Caco-2 (cell line): ENCODE measurements around the gene TNKS2. TPM values are rescaled to one million over a fixed set of nuclear protein-coding genes. Genes with fewer than 3 reads are reported as not detected.

Experiments
- BruUV-seq: library from RNA; stranded (reverse); fragments of 400-500 nt; replicated peaks from 2 replicates; lab custom pipeline; 2021; lab: Mats Ljungman, UMichigan
- CTCF ChIA-PET: fragments of 300-600 bp; sonication (Branson Sonifier 250); formaldehyde crosslinking; loops from one replicate; lab custom pipeline; 2022; ENCODE audit warnings: antibody characterized with exemption; lab: Charles Lee
- POLR2A ChIA-PET: fragments of 300-600 bp; sonication (Branson Sonifier 250); formaldehyde crosslinking; loops from one replicate; lab custom pipeline; 2022; ENCODE audit warnings: antibody characterized with exemption; lab: Charles Lee
- DNase-seq, 2 experiments: peaks; one replicate each; pipeline versions ENCODE4 v3.0.0 to v3.0.0-alpha.2; 2020 to 2022
- H3K27me3 ChIP-seq: replicated peaks from 2 replicates; pipeline ENCODE4 v1.6.0; 2011; ENCODE audit warnings: low read length; ENCODE audit not compliant: control insufficient read depth, insufficient read depth
- H3K36me3 ChIP-seq: 2 replicates; pipeline ENCODE4 v1.5.1; 2011; ENCODE audit warnings: low read length; ENCODE audit not compliant: control insufficient read depth, insufficient read depth
- H3K4me1 ChIP-seq: fragments of 250-450 bp; sonication (Bioruptor Pico); 2 replicates; pipeline ENCODE4 v1.5.1; 2020; ENCODE audit warnings: mild to moderate bottlenecking
- H3K4me3 ChIP-seq: 2 replicates; pipeline ENCODE4 v1.5.1; 2011; ENCODE audit warnings: low read depth, mild to moderate bottlenecking, control low read depth, low read length
- H3K9me3 ChIP-seq: fragments of 250-450 bp; sonication (Bioruptor Pico); 2 replicates; pipeline ENCODE4 v1.5.1; 2020; ENCODE audit warnings: mild to moderate bottlenecking, moderate library complexity
- H3K27ac Mint-ChIP-seq: one replicate; pipeline ENCODE4 v1.8.0; 2022; ENCODE audit warnings: mixed read lengths; ENCODE audit not compliant: unreplicated experiment
- H3K27me3 Mint-ChIP-seq: one replicate; pipeline ENCODE4 v1.8.0; 2022; ENCODE audit warnings: mixed read lengths; ENCODE audit not compliant: insufficient read depth, unreplicated experiment
- H3K36me3 Mint-ChIP-seq: one replicate; pipeline ENCODE4 v1.8.0; 2022; ENCODE audit warnings: mild to moderate bottlenecking, mixed read lengths; ENCODE audit not compliant: insufficient read depth, unreplicated experiment
- H3K4me1 Mint-ChIP-seq: one replicate; pipeline ENCODE4 v1.8.0; 2022; ENCODE audit warnings: low read depth, mixed read lengths; ENCODE audit not compliant: unreplicated experiment
- H3K4me3 Mint-ChIP-seq: one replicate; pipeline ENCODE4 v1.8.0; 2022; ENCODE audit warnings: mild to moderate bottlenecking, moderate library complexity, mixed read lengths; ENCODE audit not compliant: unreplicated experiment
- H3K9me3 Mint-ChIP-seq: one replicate; pipeline ENCODE4 v1.8.0; 2022; ENCODE audit warnings: mixed read lengths; ENCODE audit not compliant: unreplicated experiment
- intact Hi-C: fragments of 100-400 bp; cut with micrococcal nuclease; formaldehyde crosslinking; loops from one replicate; pipeline ENCODE4 v1.10.0; 2022; ENCODE audit not compliant: unreplicated experiment
- total RNA-seq: library from RNA; stranded (reverse); gene quantifications from 2 replicates; pipeline ENCODE4 v1.2.3, GENCODE V29; 2022
- TF ChIP-seq, protein P1 (sequence below), 2 experiments: fragments of 200-600 bp in 1 of 2; IDR thresholded peaks; 1 replicate in 1 of 2; 2 replicates in 1 of 2; pipeline versions ENCODE4 v1.5.1 to v1.8.0; 2011 to 2022; ENCODE audit warnings: antibody characterized with exemption in 1 of 2, control low read depth in 1 of 2, inconsistent platforms in 1 of 2, low read depth in 1 of 2, low read length in 1 of 2, mild to moderate bottlenecking in 1 of 2, moderate library complexity in 1 of 2; ENCODE audit not compliant: insufficient read depth in 1 of 2, severe bottlenecking in 1 of 2, unreplicated experiment in 1 of 2

Gene TNKS2
- total RNA-seq, 1 experiment from 2014 or later, result 48.5 TPM

DNA sequence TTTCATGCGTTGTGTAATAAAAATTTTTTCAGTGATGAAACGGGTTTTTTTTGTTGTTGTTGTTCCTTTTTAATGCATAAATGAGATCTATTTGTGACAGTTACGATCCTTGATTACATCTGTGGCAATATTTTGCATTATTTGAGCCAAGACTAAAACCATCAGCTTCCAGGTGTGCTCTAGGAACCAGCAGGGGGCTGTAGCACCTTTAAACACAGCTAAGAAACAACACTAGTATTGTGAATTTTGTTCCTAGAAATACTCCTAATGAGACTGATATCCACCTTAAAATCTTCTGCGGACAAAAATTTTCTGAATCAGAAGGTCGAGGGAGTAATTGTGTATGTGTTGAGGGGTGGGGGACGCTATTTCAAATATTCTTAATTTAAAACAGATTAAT lies 58.4 kb downstream of the TNKS2 start:
- H3K4me3 Mint-ChIP-seq, result no peak overlapping the region
- peak in 1 of 2 experiments; percentile 33 for DNase-seq
- H3K27me3 Mint-ChIP-seq, result no peaks in the 10 kb centered on the region
- Histone ChIP-seq H3K9me3 (no peaks in the 10 kb centered on the region), H3K4me1 (no peaks in the 10 kb centered on the region), H3K36me3 (0 out of 2 replicates have a peak, but pooled peaks cover 2% of the 10 kb centered on the region), H3K27me3 (no peaks in the 10 kb centered on the region), H3K4me3 (no peak overlapping the region)
- no peaks in the 10 kb centered on the region for H3K4me1 Mint-ChIP-seq
- no peaks in the 10 kb centered on the region for H3K9me3 Mint-ChIP-seq
- no peak overlapping the region for H3K27ac Mint-ChIP-seq
- ChIA-PET CTCF (interaction anchor here (1.1 to 1.4 kb wide), 3 partner anchors 31 to 56 kb away, joined by 3 to 11 read pairs (median 3); partner anchors contain the start of gene FGFBP3), POLR2A (interaction anchor here (1.0 kb wide), 1 partner anchor 46 kb away, joined by 3 read pairs; no protein-coding TSS in a partner anchor)
- H3K36me3 Mint-ChIP-seq, result peaks cover 59% of the 10 kb centered on the region
- intact Hi-C loops, result loop anchor here (1.0 to 2.0 kb wide), 4 partner anchors 53 to 578 kb away; partner anchors contain the start of gene FGFBP3
- TF ChIP-seq, protein P1, sequence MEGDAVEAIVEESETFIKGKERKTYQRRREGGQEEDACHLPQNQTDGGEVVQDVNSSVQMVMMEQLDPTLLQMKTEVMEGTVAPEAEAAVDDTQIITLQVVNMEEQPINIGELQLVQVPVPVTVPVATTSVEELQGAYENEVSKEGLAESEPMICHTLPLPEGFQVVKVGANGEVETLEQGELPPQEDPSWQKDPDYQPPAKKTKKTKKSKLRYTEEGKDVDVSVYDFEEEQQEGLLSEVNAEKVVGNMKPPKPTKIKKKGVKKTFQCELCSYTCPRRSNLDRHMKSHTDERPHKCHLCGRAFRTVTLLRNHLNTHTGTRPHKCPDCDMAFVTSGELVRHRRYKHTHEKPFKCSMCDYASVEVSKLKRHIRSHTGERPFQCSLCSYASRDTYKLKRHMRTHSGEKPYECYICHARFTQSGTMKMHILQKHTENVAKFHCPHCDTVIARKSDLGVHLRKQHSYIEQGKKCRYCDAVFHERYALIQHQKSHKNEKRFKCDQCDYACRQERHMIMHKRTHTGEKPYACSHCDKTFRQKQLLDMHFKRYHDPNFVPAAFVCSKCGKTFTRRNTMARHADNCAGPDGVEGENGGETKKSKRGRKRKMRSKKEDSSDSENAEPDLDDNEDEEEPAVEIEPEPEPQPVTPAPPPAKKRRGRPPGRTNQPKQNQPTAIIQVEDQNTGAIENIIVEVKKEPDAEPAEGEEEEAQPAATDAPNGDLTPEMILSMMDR (IDR thresholded peaks at IDR 0.05; ENCODE audit: insufficient read depth in 1 of 2, low read depth in 1 of 2, low read length in 1 of 2, severe bottlenecking in 1 of 2, unreplicated experiment in 1 of 2), result peak; percentile 37 to 77
- BruUV-seq, result no TSS peak

DNA sequence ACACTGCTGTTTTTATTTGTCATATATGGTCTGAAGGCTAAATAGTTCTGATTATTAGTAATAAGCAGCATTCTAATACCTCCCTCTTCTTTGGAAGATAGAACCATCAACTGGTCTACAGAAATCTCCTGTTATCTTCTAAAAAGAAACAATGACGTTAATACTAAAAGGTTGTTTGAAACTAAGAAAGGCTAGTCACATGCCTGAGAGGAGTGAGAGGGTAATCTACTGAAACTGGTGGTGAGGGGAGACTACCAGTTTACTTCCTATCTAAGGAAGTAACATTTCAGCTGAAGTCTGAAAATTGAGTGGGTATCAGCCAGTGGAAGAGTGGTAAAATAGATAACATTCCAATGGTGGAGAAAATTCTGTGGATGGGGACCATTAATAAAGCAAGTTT lies 62.7 kb downstream of the TNKS2 start:
- H3K36me3 ChIP-seq, result no peaks in the 10 kb centered on the region

GRCh38 chr10:91864099-91864498 lies 65.9 kb downstream of the TNKS2 start:
- Histone ChIP-seq H3K27me3 (no peaks in the 10 kb centered on the region), H3K36me3 (no peaks in the 10 kb centered on the region), H3K9me3 (no peaks in the 10 kb centered on the region), H3K4me3 (no peak overlapping the region), H3K4me1 (no peaks in the 10 kb centered on the region)
- ChIA-PET POLR2A (no interaction called here), CTCF (no interaction called here)
- intact Hi-C loops, result no loop called here
- Mint-ChIP-seq H3K27me3 (no peaks in the 10 kb centered on the region), H3K36me3 (peaks cover 42% of the 10 kb centered on the region), H3K4me1 (no peaks in the 10 kb centered on the region), H3K4me3 (no peak overlapping the region), H3K27ac (no peak overlapping the region), H3K9me3 (no peaks in the 10 kb centered on the region)
- no TSS peak for BruUV-seq
- no peak for DNase-seq
- TF ChIP-seq, protein P1 (IDR thresholded peaks at IDR 0.05; ENCODE audit: insufficient read depth in 1 of 2, low read depth in 1 of 2, low read length in 1 of 2, severe bottlenecking in 1 of 2, unreplicated experiment in 1 of 2), result no peak

More for the DNA sequence above, 62.7 kb downstream of the TNKS2 start:
- Histone ChIP-seq H3K9me3 (no peaks in the 10 kb centered on the region), H3K27me3 (no peaks in the 10 kb centered on the region), H3K4me3 (no peak overlapping the region), H3K4me1 (no peaks in the 10 kb centered on the region)
- H3K27ac Mint-ChIP-seq, result no peak overlapping the region
- no peak for DNase-seq
- intact Hi-C loops, result no loop called here
- TF ChIP-seq, protein P1 (IDR thresholded peaks at IDR 0.05; ENCODE audit: insufficient read depth in 1 of 2, low read depth in 1 of 2, low read length in 1 of 2, severe bottlenecking in 1 of 2, unreplicated experiment in 1 of 2), result no peak
- no peaks in the 10 kb centered on the region for H3K4me1 Mint-ChIP-seq
- ChIA-PET POLR2A (no interaction called here), CTCF (no interaction called here)
- H3K36me3 Mint-ChIP-seq, result peaks cover 54% of the 10 kb centered on the region
- no peaks in the 10 kb centered on the region for H3K9me3 Mint-ChIP-seq
- H3K4me3 Mint-ChIP-seq, result no peak overlapping the region
- H3K27me3 Mint-ChIP-seq, result no peaks in the 10 kb centered on the region
- BruUV-seq, result no TSS peak
